Glomerular visceral epithelial cell (primary cell): ENCODE data around the gene DLG2.
A peak's percentile ranks its signal among the peaks of the same experiment; 100 is the strongest.

Experiments
- DNase-seq: peaks from one replicate; pipeline ENCODE4 v3.0.0-alpha.2; 2016; ENCODE audit errors: extremely low spot score

The DLG2 gene

GRCh38 chr11:83723999-83724398, 1903.1 kb downstream of the DLG2 start:
- peak; percentile 25 for DNase-seq

- DNase-seq = no peak
Observed at GRCh38 chr11:83722392-83723119, 1904.6 kb downstream of the DLG2 start.

- no peak for DNase-seq
Observed at GRCh38 chr11:83721263-83721662, 1905.9 kb downstream of the DLG2 start.

- DNase-seq = no peak
Observed at GRCh38 chr11:83720675-83721074, 1906.5 kb downstream of the DLG2 start.

GRCh38 chr11:83717537-83717936, 1909.6 kb downstream of the DLG2 start:
- DNase-seq = no peak

- DNase-seq = no peak
Observed at GRCh38 chr11:83715927-83716535, 1911.1 kb downstream of the DLG2 start.

- no peak for DNase-seq
Observed at GRCh38 chr11:83713708-83714107, 1913.4 kb downstream of the DLG2 start.

GRCh38 chr11:83711106-83711527, 1916.0 kb downstream of the DLG2 start:
- no peak for DNase-seq

- DNase-seq = no peak
Observed at GRCh38 chr11:83709434-83709833, 1917.7 kb downstream of the DLG2 start.

- DNase-seq = no peak
Observed at GRCh38 chr11:83706566-83706965, 1920.6 kb downstream of the DLG2 start.

GRCh38 chr11:83702796-83703195, 1924.3 kb downstream of the DLG2 start:
- DNase-seq = no peak

- DNase-seq = no peak
Observed at GRCh38 chr11:83697518-83697917, 1929.6 kb downstream of the DLG2 start.

GRCh38 chr11:83695046-83695445, 1932.1 kb downstream of the DLG2 start:
- DNase-seq = no peak

GRCh38 chr11:83694191-83694910, 1932.8 kb downstream of the DLG2 start:
- no peak for DNase-seq

- no peak for DNase-seq
Observed at GRCh38 chr11:83693306-83693992, 1933.7 kb downstream of the DLG2 start.

- no peak for DNase-seq
Observed at GRCh38 chr11:83692675-83693074, 1934.5 kb downstream of the DLG2 start.

GRCh38 chr11:83691451-83691950, 1935.6 kb downstream of the DLG2 start:
- DNase-seq = no peak

GRCh38 chr11:83689144-83689780, 1937.9 kb downstream of the DLG2 start:
- no peak for DNase-seq

- DNase-seq = no peak
Observed at GRCh38 chr11:83687787-83688186, 1939.4 kb downstream of the DLG2 start.

- no peak for DNase-seq
Observed at GRCh38 chr11:83685730-83686129, 1941.4 kb downstream of the DLG2 start.

- no peak for DNase-seq
Observed at GRCh38 chr11:83684071-83684470, 1943.1 kb downstream of the DLG2 start.

GRCh38 chr11:83682611-83682973, 1944.6 kb downstream of the DLG2 start:
- no peak for DNase-seq
